Measurements from ENCODE around the gene ZNF155.

Gene ZNF155

GRCh38 chr19:44003461-44004009 lies 19.5 kb downstream of the ZNF155 start:
- no peak for DNase-seq (ENCODE audit: low read depth in 2 of 2, low spot score in 1 of 2)

- no peak for DNase-seq (ENCODE audit: low read depth in 2 of 2, low spot score in 1 of 2)
Observed at GRCh38 chr19:44005973-44006372, 22.0 kb downstream of the ZNF155 start.

GRCh38 chr19:44007473-44007872 lies 23.5 kb downstream of the ZNF155 start:
- DNase-seq (ENCODE audit: low read depth in 2 of 2, low spot score in 1 of 2), result no peak

- no peak for DNase-seq (ENCODE audit: low read depth in 2 of 2, low spot score in 1 of 2)
Observed at GRCh38 chr19:44010468-44010867, 26.5 kb downstream of the ZNF155 start.

GRCh38 chr19:44019498-44019897 lies 35.5 kb downstream of the ZNF155 start:
- DNase-seq (ENCODE audit: low read depth in 2 of 2, low spot score in 1 of 2), result no peak

GRCh38 chr19:44021221-44021620 lies 37.2 kb downstream of the ZNF155 start:
- no peak for DNase-seq (ENCODE audit: low read depth in 2 of 2, low spot score in 1 of 2)

GRCh38 chr19:44024900-44025216 lies 40.9 kb downstream of the ZNF155 start:
- no peak for DNase-seq (ENCODE audit: low read depth in 2 of 2, low spot score in 1 of 2)

- peak; percentile 44 to 70 for DNase-seq (ENCODE audit: low read depth in 2 of 2, low spot score in 1 of 2)
Observed at GRCh38 chr19:44025217-44025936, 41.4 kb downstream of the ZNF155 start, which contains the start of gene ZNF222. Gene ZNF222 (plus strand): TSS chr19:44025379. CDS start chr19:44025437, 58 bp downstream.

- DNase-seq (ENCODE audit: low read depth in 2 of 2, low spot score in 1 of 2), result no peak
Observed at GRCh38 chr19:44026622-44027021, 42.6 kb downstream of the ZNF155 start.

- DNase-seq (ENCODE audit: low read depth in 2 of 2, low spot score in 1 of 2), result no peak
Observed at GRCh38 chr19:44032001-44032610, 48.1 kb downstream of the ZNF155 start.

- no peak for DNase-seq (ENCODE audit: low read depth in 2 of 2, low spot score in 1 of 2)
Observed at GRCh38 chr19:44042147-44042546, 58.2 kb downstream of the ZNF155 start.
